Activated naive CD4-positive, alpha-beta T cell treated with anti-CD3 and anti-CD28 coated beads, Interleukin-2, amount 10 ng/mL, durations not matched to agents 7 days and 5 days (primary cell): ENCODE data around the gene GLB1L2.
A peak's percentile ranks its signal among the peaks of the same experiment; 100 is the strongest.
"Not testable (repeated sequence)": the region's sequence is repeated elsewhere in the genome, so short reads cannot be mapped to it uniquely, and the experiment has no call there.

Experiments
- CTCF ChIA-PET: fragments of 350-600 bp; sonication (Branson Sonifier 250); formaldehyde crosslinking; loops from one replicate; lab custom pipeline; 2021; ENCODE audit warnings: antibody characterized with exemption; lab: Charles Lee
- DNase-seq: peaks from one replicate; pipeline ENCODE4 v3.0.0-alpha.2; 2020
- H3K27ac Mint-ChIP-seq: one replicate; pipeline ENCODE4 v1.8.0; 2021; ENCODE audit warnings: mild to moderate bottlenecking, moderate library complexity, mixed read lengths
- H3K27me3 Mint-ChIP-seq: one replicate; pipeline ENCODE4 v1.8.0; 2021; ENCODE audit warnings: mild to moderate bottlenecking, mixed read lengths
- H3K36me3 Mint-ChIP-seq: one replicate; pipeline ENCODE4 v1.8.0; 2021; ENCODE audit warnings: mixed read lengths
- H3K4me1 Mint-ChIP-seq: one replicate; pipeline ENCODE4 v1.8.0; 2021; ENCODE audit warnings: mixed read lengths
- H3K4me3 Mint-ChIP-seq: one replicate; pipeline ENCODE4 v1.8.0; 2021; ENCODE audit warnings: mild to moderate bottlenecking, moderate library complexity, mixed read lengths
- H3K9me3 Mint-ChIP-seq: one replicate; pipeline ENCODE4 v1.8.0; 2021; ENCODE audit warnings: mixed read lengths

The GLB1L2 gene

GRCh38 chr11:134331354-134332188, at the start of gene GLB1L2:
Gene GLB1L2 (plus strand): TSS chr11:134331988. CDS start chr11:134332062, 74 bp downstream.
- Mint-ChIP-seq H3K27ac (no peak within 1 kb of the TSS), H3K4me1 (peaks cover 16% of the 10 kb centered on the region), H3K9me3 (no peaks in the 10 kb centered on the region), H3K36me3 (no peaks in the 10 kb centered on the region), H3K27me3 (peaks cover 56% of the 10 kb centered on the region), H3K4me3 (peak within 1 kb of the TSS; percentile 72)
- peak; percentile 87 for DNase-seq
- CTCF ChIA-PET = no interaction called here

DNA sequence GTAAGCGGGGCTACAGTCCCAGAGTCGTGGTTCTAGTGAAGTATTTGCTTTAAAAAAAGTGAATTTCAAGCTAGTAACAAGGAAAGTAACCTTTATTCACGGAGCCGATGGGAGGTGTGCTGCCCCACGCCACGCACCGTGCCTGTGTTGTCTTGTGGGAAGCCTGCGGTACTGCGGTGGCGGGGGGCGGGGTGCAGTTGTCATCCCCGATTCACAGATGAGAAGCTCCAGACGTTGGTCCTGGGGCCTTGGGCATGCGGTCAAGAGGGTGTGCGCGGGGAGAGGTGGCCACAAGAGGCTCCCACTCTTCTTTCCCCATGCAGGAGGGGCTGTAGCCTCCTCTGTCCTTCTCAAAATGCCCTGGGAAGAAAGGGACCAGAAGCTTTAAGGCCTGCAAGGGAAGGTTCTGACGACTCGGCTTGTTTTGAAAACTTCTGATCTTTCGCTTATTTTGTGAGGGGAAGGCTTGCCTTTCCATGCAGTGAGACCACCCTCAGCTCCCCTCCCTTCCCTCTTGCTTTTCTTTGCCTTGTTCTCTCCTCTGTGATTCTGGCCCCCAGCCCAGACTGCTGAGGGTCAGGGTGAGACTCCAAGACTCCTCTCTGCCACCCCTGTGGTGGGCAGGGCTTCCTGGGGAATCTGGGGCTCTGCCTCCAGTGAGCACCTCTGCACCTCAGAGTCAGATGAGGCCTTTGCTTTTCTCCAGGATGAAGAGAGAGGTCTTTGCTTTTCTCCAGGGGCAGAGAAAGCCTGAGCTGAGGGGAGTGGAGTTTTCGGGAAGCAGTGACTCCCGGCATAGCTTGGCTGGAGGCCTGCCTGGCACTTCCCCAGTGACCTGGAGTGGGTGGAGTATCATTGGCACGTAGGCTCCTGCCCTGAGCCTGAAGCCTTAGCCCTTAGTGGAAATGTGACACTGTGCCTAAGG, 49.4 kb upstream of the GLB1L2 start:
- peaks cover 13% of the 10 kb centered on the region for H3K4me1 Mint-ChIP-seq
- H3K27me3 Mint-ChIP-seq = peaks cover 11% of the 10 kb centered on the region
- H3K27ac Mint-ChIP-seq = no peak overlapping the region
- H3K36me3 Mint-ChIP-seq = peaks cover 11% of the 10 kb centered on the region
- CTCF ChIA-PET = interaction anchor here (1.4 kb wide), 1 partner anchor 9 kb away, joined by 3 read pairs; no protein-coding TSS in a partner anchor
- peaks cover 4% of the 10 kb centered on the region for H3K9me3 Mint-ChIP-seq
- H3K4me3 Mint-ChIP-seq = no peak overlapping the region
- no peak for DNase-seq

- H3K4me3 Mint-ChIP-seq = no peak overlapping the region
- no peaks in the 10 kb centered on the region for H3K27me3 Mint-ChIP-seq
- peaks cover 7% of the 10 kb centered on the region for H3K36me3 Mint-ChIP-seq
- DNase-seq = no peak
- H3K27ac Mint-ChIP-seq = no peak overlapping the region
- CTCF ChIA-PET = interaction anchor here (1.4 kb wide), 1 partner anchor 10 kb away, joined by 3 read pairs; no protein-coding TSS in a partner anchor
- peaks cover 9% of the 10 kb centered on the region for H3K4me1 Mint-ChIP-seq
- peaks cover 1% of the 10 kb centered on the region for H3K9me3 Mint-ChIP-seq
These were observed 48.1 kb upstream of the GLB1L2 start for GRCh38 chr11:134283461-134284230.

DNA sequence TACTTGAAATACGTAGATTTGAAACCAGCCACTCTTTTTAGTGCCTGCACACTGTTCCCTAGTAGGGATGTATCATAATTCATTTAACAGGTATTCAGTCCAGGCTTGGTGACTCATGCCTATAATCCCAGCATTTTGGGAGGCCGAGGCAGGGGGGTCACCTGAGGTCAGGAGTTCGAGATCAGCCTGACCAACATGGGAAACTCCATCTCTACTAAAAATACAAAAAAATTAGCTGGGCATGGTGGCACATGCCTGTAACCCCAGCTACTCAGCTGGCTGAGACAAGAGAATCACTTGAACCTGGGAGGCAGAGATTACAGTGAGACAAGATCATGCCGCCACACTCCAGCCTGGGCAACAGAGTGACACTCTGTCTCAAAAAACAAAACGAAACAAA, 47.4 kb upstream of the GLB1L2 start:
- H3K27me3 Mint-ChIP-seq, H3K4me1 Mint-ChIP-seq, H3K9me3 Mint-ChIP-seq, H3K4me3 Mint-ChIP-seq, CTCF ChIA-PET, DNase-seq, H3K36me3 Mint-ChIP-seq, H3K27ac Mint-ChIP-seq: not testable (repeated sequence)

DNA sequence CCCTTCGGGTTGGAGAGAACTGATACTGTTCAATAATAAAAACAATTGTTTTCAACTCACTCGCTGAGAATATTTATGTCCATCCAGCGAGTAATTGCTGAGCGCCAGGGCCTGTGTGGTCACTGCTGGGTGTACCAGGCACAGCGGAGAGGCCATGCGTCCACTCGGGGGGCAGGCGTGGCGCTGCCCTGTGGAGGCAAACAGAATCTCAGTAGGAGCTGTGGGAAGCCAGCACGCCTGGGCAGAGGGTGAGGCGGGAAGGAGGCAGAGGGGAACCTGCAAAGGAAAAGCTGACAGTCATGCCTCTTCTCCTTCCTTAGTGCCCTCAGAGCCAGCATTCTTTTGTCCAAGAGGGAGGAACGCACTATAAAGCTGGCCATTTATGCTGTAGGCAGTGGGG, 44.2 kb upstream of the GLB1L2 start:
- Mint-ChIP-seq H3K27ac (no peak overlapping the region), H3K4me3 (no peak overlapping the region), H3K36me3 (peaks cover 3% of the 10 kb centered on the region), H3K4me1 (no peaks in the 10 kb centered on the region), H3K27me3 (no peaks in the 10 kb centered on the region), H3K9me3 (no peaks in the 10 kb centered on the region)
- CTCF ChIA-PET = interaction anchor here (1.8 kb wide), 1 partner anchor 12 kb away, joined by 4 read pairs; no protein-coding TSS in a partner anchor
- no peak for DNase-seq

DNA sequence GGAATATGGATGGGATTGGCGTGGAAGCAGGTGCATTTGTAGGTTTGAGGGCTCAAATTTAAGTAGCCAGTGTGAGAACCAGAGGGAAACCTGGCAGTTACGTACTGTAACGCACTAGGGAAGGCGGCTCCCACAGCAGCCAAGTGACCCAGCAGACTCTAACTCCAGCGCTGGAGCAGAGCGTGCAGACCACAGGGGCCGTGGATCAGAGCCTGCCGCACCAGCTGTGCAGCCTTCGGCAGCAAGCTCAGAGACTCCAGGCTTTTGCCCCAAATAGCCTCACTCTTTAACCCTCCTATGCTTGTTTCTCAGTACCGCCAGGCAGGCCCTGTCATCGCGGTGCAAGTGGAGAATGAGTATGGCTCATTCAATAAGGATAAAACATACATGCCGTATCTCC, 43.3 kb upstream of the GLB1L2 start:
- H3K4me3 Mint-ChIP-seq = no peak overlapping the region
- H3K4me1 Mint-ChIP-seq = no peaks in the 10 kb centered on the region
- no peaks in the 10 kb centered on the region for H3K27me3 Mint-ChIP-seq
- CTCF ChIA-PET = interaction anchor here (1.8 kb wide), 1 partner anchor 13 kb away, joined by 4 read pairs; no protein-coding TSS in a partner anchor
- no peak overlapping the region for H3K27ac Mint-ChIP-seq
- no peak for DNase-seq
- peaks cover 3% of the 10 kb centered on the region for H3K36me3 Mint-ChIP-seq
- no peaks in the 10 kb centered on the region for H3K9me3 Mint-ChIP-seq

DNA sequence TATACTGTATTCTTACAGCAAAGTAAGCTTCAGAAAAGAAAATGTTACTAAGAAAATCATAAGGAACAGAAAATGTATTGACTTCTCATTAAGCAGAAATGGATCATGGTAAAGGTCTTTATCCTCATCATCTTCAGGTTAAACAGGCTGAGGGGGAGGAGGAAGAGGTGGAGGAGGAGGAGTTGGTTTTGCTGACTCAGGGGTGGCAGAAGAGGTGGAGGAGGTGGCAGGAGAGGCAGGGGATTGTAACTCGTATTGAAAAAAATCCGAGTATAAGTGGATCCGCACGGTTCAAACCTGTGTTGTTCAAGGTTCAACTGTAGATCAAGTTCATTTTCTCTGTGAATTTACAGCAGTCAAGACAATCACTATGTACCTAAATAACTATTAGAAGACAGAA, 42.6 kb upstream of the GLB1L2 start:
- Mint-ChIP-seq H3K27me3 (no peaks in the 10 kb centered on the region), H3K27ac (no peak overlapping the region), H3K4me1 (no peaks in the 10 kb centered on the region), H3K4me3 (no peak overlapping the region), H3K36me3 (peaks cover under 1% of the 10 kb centered on the region), H3K9me3 (no peaks in the 10 kb centered on the region)
- CTCF ChIA-PET = interaction anchor here (1.8 kb wide), 1 partner anchor 13 kb away, joined by 4 read pairs; no protein-coding TSS in a partner anchor
- DNase-seq = no peak

DNA sequence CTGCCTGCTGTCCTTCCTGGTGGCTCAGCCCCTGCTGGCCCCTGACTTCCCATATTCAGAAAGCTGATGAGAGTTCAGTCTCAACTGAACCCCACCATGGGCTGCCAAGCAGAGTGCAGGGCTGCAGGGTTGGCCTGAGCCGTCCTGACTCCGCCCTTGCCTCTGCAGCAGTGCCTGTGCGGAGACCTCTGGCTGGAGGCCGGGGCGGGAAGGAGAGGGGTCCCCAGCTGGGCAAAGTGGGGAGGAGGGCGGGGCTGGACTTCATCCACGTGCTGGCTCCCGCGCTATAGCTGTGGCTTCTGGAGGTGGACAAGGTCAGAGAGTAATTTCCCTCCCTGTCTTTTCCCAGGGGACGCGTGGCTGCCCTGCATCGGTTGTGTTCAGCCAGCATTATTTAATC, 42.0 kb upstream of the GLB1L2 start:
- Mint-ChIP-seq H3K9me3 (no peaks in the 10 kb centered on the region), H3K4me1 (no peaks in the 10 kb centered on the region), H3K36me3 (no peaks in the 10 kb centered on the region), H3K27ac (no peak overlapping the region), H3K4me3 (no peak overlapping the region), H3K27me3 (no peaks in the 10 kb centered on the region)
- DNase-seq = no peak
- CTCF ChIA-PET = no interaction called here

DNA sequence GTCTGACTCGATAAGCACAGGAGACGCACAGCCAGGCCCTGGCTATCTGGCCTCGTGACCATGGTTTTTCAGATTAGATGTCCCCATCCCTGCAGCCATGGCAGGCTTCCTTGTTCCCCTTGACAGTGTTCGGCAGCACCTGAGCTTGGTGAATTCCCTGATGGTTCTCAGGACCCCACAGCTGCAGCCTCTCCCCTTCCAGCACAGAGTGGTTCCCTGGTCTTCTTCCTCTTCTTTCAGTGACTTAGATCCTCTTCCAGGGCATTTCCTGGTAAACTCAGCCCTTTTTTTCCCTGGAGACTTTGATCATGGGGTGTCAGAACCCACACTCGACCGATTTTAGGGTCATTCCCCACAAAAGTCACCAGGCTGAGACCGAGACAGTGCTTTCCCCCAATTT, 41.1 kb upstream of the GLB1L2 start:
- no peaks in the 10 kb centered on the region for H3K27me3 Mint-ChIP-seq
- no peak overlapping the region for H3K27ac Mint-ChIP-seq
- H3K4me1 Mint-ChIP-seq = no peaks in the 10 kb centered on the region
- CTCF ChIA-PET = no interaction called here
- no peaks in the 10 kb centered on the region for H3K9me3 Mint-ChIP-seq
- peaks cover 2% of the 10 kb centered on the region for H3K36me3 Mint-ChIP-seq
- H3K4me3 Mint-ChIP-seq = no peak overlapping the region
- no peak for DNase-seq

- Mint-ChIP-seq H3K36me3 (peaks cover 2% of the 10 kb centered on the region), H3K4me3 (no peak overlapping the region), H3K9me3 (no peaks in the 10 kb centered on the region), H3K4me1 (no peaks in the 10 kb centered on the region), H3K27me3 (no peaks in the 10 kb centered on the region), H3K27ac (no peak overlapping the region)
- DNase-seq = no peak
- CTCF ChIA-PET = no interaction called here
These were observed 40.6 kb upstream of the GLB1L2 start for GRCh38 chr11:134291196-134291595.

DNA sequence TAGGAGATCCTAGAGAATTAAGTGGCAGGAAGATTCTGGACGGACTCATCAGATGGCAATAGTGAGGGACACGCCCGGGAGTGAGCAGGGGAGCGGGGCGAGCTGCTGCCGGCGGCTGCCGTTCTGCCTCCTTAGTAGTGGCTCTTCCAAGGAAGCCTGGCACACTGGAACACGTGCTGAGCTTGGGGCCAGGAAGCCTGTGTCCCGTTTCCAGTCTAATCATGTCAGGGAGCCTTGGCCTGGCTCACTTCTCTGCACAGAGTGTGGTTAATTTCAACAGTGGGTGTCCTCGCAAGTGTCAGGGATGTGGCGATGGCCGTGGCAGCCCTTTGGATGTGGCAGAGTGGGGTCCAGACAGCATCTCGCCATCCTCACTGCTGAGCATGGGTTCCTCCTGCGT, 39.1 kb upstream of the GLB1L2 start:
- H3K27me3 Mint-ChIP-seq = no peaks in the 10 kb centered on the region
- H3K4me1 Mint-ChIP-seq = no peaks in the 10 kb centered on the region
- DNase-seq = no peak
- H3K36me3 Mint-ChIP-seq = peaks cover 2% of the 10 kb centered on the region
- no peak overlapping the region for H3K27ac Mint-ChIP-seq
- no peak overlapping the region for H3K4me3 Mint-ChIP-seq
- CTCF ChIA-PET = no interaction called here
- no peaks in the 10 kb centered on the region for H3K9me3 Mint-ChIP-seq

GRCh38 chr11:134293119-134294113, 38.4 kb upstream of the GLB1L2 start:
- Mint-ChIP-seq H3K27ac (no peak overlapping the region), H3K9me3 (no peaks in the 10 kb centered on the region), H3K27me3 (no peaks in the 10 kb centered on the region), H3K36me3 (peaks cover 2% of the 10 kb centered on the region), H3K4me1 (no peaks in the 10 kb centered on the region), H3K4me3 (no peak overlapping the region)
- CTCF ChIA-PET = no interaction called here
- DNase-seq = no peak

- Mint-ChIP-seq H3K27me3 (no peaks in the 10 kb centered on the region), H3K9me3 (no peaks in the 10 kb centered on the region), H3K36me3 (peaks cover 2% of the 10 kb centered on the region), H3K4me3 (no peak overlapping the region), H3K27ac (no peak overlapping the region), H3K4me1 (no peaks in the 10 kb centered on the region)
- CTCF ChIA-PET = no interaction called here
- no peak for DNase-seq
These were observed 37.1 kb upstream of the GLB1L2 start for GRCh38 chr11:134294664-134295063.
